ENCODE measurements around the gene IL19.

DNA sequence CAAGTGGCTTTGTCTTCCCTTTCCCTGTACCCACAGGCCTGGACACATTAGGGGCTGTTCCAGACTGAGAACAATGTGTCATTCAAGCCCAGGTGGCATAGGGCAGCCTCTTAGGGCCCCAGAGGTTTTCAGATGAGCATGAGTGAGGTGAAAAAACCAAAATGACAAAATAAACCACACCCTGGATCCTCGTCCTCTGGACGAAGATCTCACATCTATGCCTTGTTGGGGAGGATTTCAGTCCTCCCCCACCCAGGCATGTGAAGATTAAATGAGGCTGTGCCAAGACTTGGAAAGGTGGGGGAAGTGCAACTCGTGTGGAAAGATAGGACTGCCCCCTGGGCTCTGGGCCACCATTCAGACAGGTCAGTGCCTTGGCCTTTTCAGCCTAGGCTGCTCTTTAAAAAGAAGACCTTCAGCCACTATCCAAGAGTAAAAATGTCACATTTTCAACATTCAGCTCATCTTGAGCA is 32.8 kb upstream of the IL19 start:
- TF ChIP-seq, protein P1, sequence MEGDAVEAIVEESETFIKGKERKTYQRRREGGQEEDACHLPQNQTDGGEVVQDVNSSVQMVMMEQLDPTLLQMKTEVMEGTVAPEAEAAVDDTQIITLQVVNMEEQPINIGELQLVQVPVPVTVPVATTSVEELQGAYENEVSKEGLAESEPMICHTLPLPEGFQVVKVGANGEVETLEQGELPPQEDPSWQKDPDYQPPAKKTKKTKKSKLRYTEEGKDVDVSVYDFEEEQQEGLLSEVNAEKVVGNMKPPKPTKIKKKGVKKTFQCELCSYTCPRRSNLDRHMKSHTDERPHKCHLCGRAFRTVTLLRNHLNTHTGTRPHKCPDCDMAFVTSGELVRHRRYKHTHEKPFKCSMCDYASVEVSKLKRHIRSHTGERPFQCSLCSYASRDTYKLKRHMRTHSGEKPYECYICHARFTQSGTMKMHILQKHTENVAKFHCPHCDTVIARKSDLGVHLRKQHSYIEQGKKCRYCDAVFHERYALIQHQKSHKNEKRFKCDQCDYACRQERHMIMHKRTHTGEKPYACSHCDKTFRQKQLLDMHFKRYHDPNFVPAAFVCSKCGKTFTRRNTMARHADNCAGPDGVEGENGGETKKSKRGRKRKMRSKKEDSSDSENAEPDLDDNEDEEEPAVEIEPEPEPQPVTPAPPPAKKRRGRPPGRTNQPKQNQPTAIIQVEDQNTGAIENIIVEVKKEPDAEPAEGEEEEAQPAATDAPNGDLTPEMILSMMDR (IDR thresholded peaks at IDR 0.05), result no peak
- TF ChIP-seq POLR2A (IDR thresholded peaks at IDR 0.05), result no peak

All from upper lobe of left lung (tissue), 4 donors.